DND-41 (cell line): ENCODE measurements around the gene BAHD1.

Source experiments
- ATAC-seq: fragments of 200-7000 bp; cut with Tn5 transposase; 3 replicates; pipeline ENCODE4 v1.9.1; 2021; ENCODE audit warnings: low read depth; ENCODE audit not compliant: insufficient read depth
- DNase-seq: peaks from one replicate; pipeline ENCODE4 v3.0.0-alpha.2; 2020
- H2AFZ ChIP-seq: 2 replicates; pipeline ENCODE4 v1.6.0; 2012; ENCODE audit warnings: low read depth, low read length
- H3K27ac ChIP-seq: 2 replicates; pipeline ENCODE4 v1.5.1; 2012; ENCODE audit warnings: low read length, inconsistent platforms
- H3K27me3 ChIP-seq: fragments of 200-600 bp; sonication (generic); 2 replicates; pipeline ENCODE4 v1.6.0; 2012; ENCODE audit warnings: low read length, mild to moderate bottlenecking, inconsistent platforms; ENCODE audit not compliant: insufficient read depth, poor library complexity
- H3K36me3 ChIP-seq: 2 replicates; pipeline ENCODE4 v1.5.1; 2012; ENCODE audit warnings: low read length, inconsistent platforms; ENCODE audit not compliant: insufficient read depth
- H3K4me1 ChIP-seq: 2 replicates; pipeline ENCODE4 v1.5.1; 2012; ENCODE audit warnings: mild to moderate bottlenecking, low read length; ENCODE audit not compliant: insufficient read depth
- H3K4me2 ChIP-seq: 2 replicates; pipeline ENCODE4 v1.6.0; 2012; ENCODE audit warnings: mild to moderate bottlenecking, moderate library complexity, low read length, inconsistent platforms; ENCODE audit not compliant: insufficient read depth
- H3K4me3 ChIP-seq, 2 experiments: fragments of 200-600 bp in 1 of 2; shearing (Covaris generic) in 1 of 2; 2 replicates each; pipeline ENCODE4 v1.5.1; 2012 to 2016; ENCODE audit warnings: inconsistent platforms in 2 of 2, low read length in 2 of 2, mild to moderate bottlenecking in 2 of 2, low read depth in 1 of 2, moderate library complexity in 1 of 2
- H3K79me2 ChIP-seq: 2 replicates; pipeline ENCODE4 v1.6.0; 2012; ENCODE audit warnings: low read length, inconsistent platforms; ENCODE audit not compliant: insufficient read depth
- H3K9ac ChIP-seq: 2 replicates; pipeline ENCODE4 v1.6.0; 2012; ENCODE audit warnings: low read depth, mild to moderate bottlenecking, inconsistent platforms, low read length, moderate library complexity
- H3K9me3 ChIP-seq: 2 replicates; pipeline ENCODE4 v1.5.1; 2012; ENCODE audit warnings: low read length, moderate library complexity, mild to moderate bottlenecking, inconsistent platforms; ENCODE audit not compliant: insufficient read depth, severe bottlenecking
- H4K20me1 ChIP-seq: 2 replicates; pipeline ENCODE4 v1.6.0; 2012; ENCODE audit warnings: low read length; ENCODE audit not compliant: insufficient read depth
- CTCF ChIP-seq: IDR thresholded peaks from 2 replicates; pipeline ENCODE4 v1.5.1; 2012; ENCODE audit warnings: borderline replicate concordance, low read length, moderate library complexity, mild to moderate bottlenecking; ENCODE audit not compliant: poor library complexity, severe bottlenecking; ENCODE audit errors: extremely low read depth
- EZH2 ChIP-seq: IDR thresholded peaks from 3 replicates; pipeline ENCODE4 v1.6.1; 2012; ENCODE audit warnings: borderline replicate concordance, low read depth, mild to moderate bottlenecking, moderate library complexity, low read length, inconsistent platforms; ENCODE audit not compliant: severe bottlenecking

Gene BAHD1

GRCh38 chr15:40412095-40412759 is 28.5 kb upstream of the BAHD1 start:
- DNase-seq, result no peak
- Histone ChIP-seq H3K27me3 (no peaks in the 10 kb centered on the region), H3K36me3 (peaks cover 91% of the 10 kb centered on the region), H2AFZ (no peak overlapping the region), H3K27ac (no peak overlapping the region), H3K79me2 (peaks cover 11% of the 10 kb centered on the region), H3K4me2 (no peak overlapping the region), H3K4me3 (no peak overlapping the region), H4K20me1 (no peaks in the 10 kb centered on the region), H3K4me1 (peaks cover 10% of the 10 kb centered on the region), H3K9me3 (no peaks in the 10 kb centered on the region), H3K9ac (no peak overlapping the region)
- no peak for ATAC-seq
- no peak for TF ChIP-seq CTCF
- no peak for TF ChIP-seq EZH2

GRCh38 chr15:40413036-40413435 is 27.7 kb upstream of the BAHD1 start:
- Histone ChIP-seq H3K27ac (no peak overlapping the region), H3K4me2 (no peak overlapping the region), H3K4me3 (no peak overlapping the region), H3K9me3 (no peaks in the 10 kb centered on the region), H2AFZ (no peak overlapping the region), H4K20me1 (no peaks in the 10 kb centered on the region), H3K4me1 (peaks cover 2% of the 10 kb centered on the region; the same call in 1 of the 2 replicates), H3K27me3 (no peaks in the 10 kb centered on the region), H3K79me2 (peaks cover 4% of the 10 kb centered on the region; the same call in 1 of the 2 replicates), H3K36me3 (peaks cover 86% of the 10 kb centered on the region), H3K9ac (no peak overlapping the region)
- DNase-seq, result no peak
- no peak for TF ChIP-seq CTCF
- TF ChIP-seq EZH2, result no peak
- no peak for ATAC-seq

GRCh38 chr15:40414816-40415215 is 25.9 kb upstream of the BAHD1 start:
- no peak overlapping the region for H3K27ac ChIP-seq
- H3K79me2 ChIP-seq, result no peaks in the 10 kb centered on the region
- no peak overlapping the region for H2AFZ ChIP-seq
- DNase-seq, result no peak
- no peak overlapping the region for H3K4me2 ChIP-seq
- peaks cover 77% of the 10 kb centered on the region for H3K36me3 ChIP-seq
- no peak for ATAC-seq
- no peak overlapping the region for H3K9ac ChIP-seq
- H3K9me3 ChIP-seq, result no peaks in the 10 kb centered on the region
- TF ChIP-seq EZH2 (no peak), CTCF (no peak)
- no peak overlapping the region for H3K4me3 ChIP-seq
- H3K27me3 ChIP-seq, result no peaks in the 10 kb centered on the region
- no peaks in the 10 kb centered on the region for H3K4me1 ChIP-seq
- no peaks in the 10 kb centered on the region for H4K20me1 ChIP-seq

GRCh38 chr15:40415226-40415625 is 25.5 kb upstream of the BAHD1 start:
- ATAC-seq (no peak), DNase-seq (no peak)
- Histone ChIP-seq H3K79me2 (no peaks in the 10 kb centered on the region), H3K9ac (no peak overlapping the region), H3K27ac (no peak overlapping the region), H3K27me3 (no peaks in the 10 kb centered on the region), H2AFZ (no peak overlapping the region), H3K9me3 (no peaks in the 10 kb centered on the region), H3K4me2 (no peak overlapping the region), H4K20me1 (no peaks in the 10 kb centered on the region), H3K4me3 (no peak overlapping the region), H3K4me1 (no peaks in the 10 kb centered on the region), H3K36me3 (peaks cover 74% of the 10 kb centered on the region)
- TF ChIP-seq CTCF (no peak), EZH2 (no peak)
